ENCODE data around the gene GPC5. TPM values are rescaled to one million over a fixed set of nuclear protein-coding genes. Genes with fewer than 3 reads are reported as not detected.

Gene GPC5
- total and polyA plus RNA-seq, 2 of the 8 experiments (the other 6 are each of a cell fraction or from before 2014, with no cell fraction given): 0.20 to 0.39 TPM

DNA sequence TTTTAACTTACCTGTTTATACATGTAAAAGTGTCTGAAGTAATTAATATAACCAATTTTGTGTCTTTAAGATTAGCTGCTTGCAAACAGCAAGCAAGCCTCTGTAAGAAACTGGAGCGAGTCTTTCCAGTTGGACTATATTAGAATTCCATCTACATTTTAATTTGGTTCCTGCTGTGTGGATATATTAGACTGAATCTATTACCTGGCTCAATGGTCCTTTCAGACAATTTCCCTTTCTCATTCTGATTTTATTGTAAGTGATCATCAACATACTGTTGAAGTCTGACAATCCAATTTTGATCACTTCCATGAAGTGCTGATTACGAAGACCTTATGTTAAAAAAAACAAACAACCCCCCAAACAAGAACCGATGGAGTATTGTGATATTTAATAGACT is 72.3 kb downstream of the GPC5 start:
- no peak overlapping the region for H2AFZ ChIP-seq (ENCODE audit: low read length)
- no peak overlapping the region for H3K4me2 ChIP-seq (ENCODE audit: insufficient read depth in 1 of 2, low read depth in 2 of 2, low read length in 2 of 2)
- H4K20me1 ChIP-seq (replicated peaks in 1 of 2; ENCODE audit: control insufficient read depth in 1 of 2, insufficient read depth in 2 of 2, low read length in 2 of 2): no peaks in the 10 kb centered on the region
- no peak overlapping the region for H2BK12ac ChIP-seq (ENCODE audit: low read depth, low read length)
- H3K27me3 ChIP-seq (replicated peaks in 1 of 4; ENCODE audit: control insufficient read depth in 3 of 4, extremely low read depth in 1 of 4, insufficient read depth in 3 of 4, low read length in 3 of 4): no peaks in the 10 kb centered on the region
- 76% methylated on average over 3 of the region's 3 CpGs; no CpG with 5 or more reads in 1 of the 2 experiments for WGBS, 2 experiments (ENCODE audit: extremely low coverage in 1 of 2, insufficient coverage in 1 of 2, insufficient read length in 1 of 2, insufficient replicate concordance in 2 of 2, low coverage in 1 of 2, low lambda C conversion rate in 2 of 2, missing lambda C conversion rate in 1 of 2)
- no peak overlapping the region for H2BK15ac ChIP-seq (ENCODE audit: low read length)
- H3K79me1 ChIP-seq (ENCODE audit: low read depth, low read length): no peaks in the 10 kb centered on the region
- no peak for DNase-seq (ENCODE audit: low read depth in 1 of 2, low spot score in 2 of 2)
- H3K56ac ChIP-seq (replicated peaks; ENCODE audit: insufficient read length, low read depth, low read length): no peak overlapping the region
- FAIRE-seq: no peak
- H2BK20ac ChIP-seq (ENCODE audit: low read length): no peak overlapping the region
- no peak overlapping the region for H3K9ac ChIP-seq (replicated peaks in 1 of 4; ENCODE audit: extremely low read depth in 1 of 4, low read depth in 3 of 4, low read length in 3 of 4)
- no peak overlapping the region for H2AK5ac ChIP-seq (ENCODE audit: low read depth, low read length)
- no peaks in the 10 kb centered on the region for H3K79me2 ChIP-seq (ENCODE audit: control insufficient read depth in 1 of 2, insufficient read depth in 2 of 2, low read length in 2 of 2)
- no peak overlapping the region for H2BK5ac ChIP-seq (ENCODE audit: low read depth, low read length)
- H3K9me3 ChIP-seq (ENCODE audit: insufficient read depth in 2 of 2, low read depth in 1 of 2, low read length in 1 of 2): no peaks in the 10 kb centered on the region
- no peak overlapping the region for H3K18ac ChIP-seq (ENCODE audit: extremely low read depth, low read length)
- H4K8ac ChIP-seq (ENCODE audit: extremely low read depth, insufficient read depth, low read length): no peak overlapping the region
- H3K27ac ChIP-seq (ENCODE audit: low read depth, low read length): no peak overlapping the region
- H3K23me2 ChIP-seq (ENCODE audit: low read depth, low read length): no peaks in the 10 kb centered on the region
- POLR2A ChIA-PET (ENCODE audit: partially characterized antibody): no interaction called here
- CTCF ChIA-PET (ENCODE audit: partially characterized antibody): no interaction called here
- no peaks in the 10 kb centered on the region for H3K4me1 ChIP-seq (replicated peaks in 1 of 4; ENCODE audit: control insufficient read depth in 3 of 4, insufficient read depth in 4 of 4, low read length in 3 of 4)
- no peak overlapping the region for H3K4me3 ChIP-seq (ENCODE audit: extremely low read depth in 1 of 4, insufficient read depth in 2 of 4, low read depth in 3 of 4, low read length in 4 of 4)
- H3K23ac ChIP-seq (ENCODE audit: insufficient read length): no peak overlapping the region
- H4K91ac ChIP-seq (replicated peaks; ENCODE audit: insufficient read length, low read length): no peak overlapping the region
- no peak overlapping the region for H3K14ac ChIP-seq (ENCODE audit: insufficient read length)
- no peaks in the 10 kb centered on the region for H3K36me3 ChIP-seq (ENCODE audit: control insufficient read depth in 2 of 4, insufficient read depth in 4 of 4, low read length in 3 of 4)
- H2BK120ac ChIP-seq (replicated peaks; ENCODE audit: low read depth, low read length): no peak overlapping the region
- H4K5ac ChIP-seq (ENCODE audit: insufficient read length, low read depth, low read length): no peak overlapping the region
- no peak overlapping the region for H3K4ac ChIP-seq (replicated peaks; ENCODE audit: insufficient read length, low read depth, low read length)
- no peak for TF ChIP-seq POLR2A (IDR thresholded peaks at IDR 0.05; ENCODE audit: control extremely low read depth in 1 of 2, low read depth in 2 of 2, low read length in 2 of 2)
- no peak for TF ChIP-seq CBX8 (IDR thresholded peaks at IDR 0.05; ENCODE audit: borderline replicate concordance, low read depth, low read length)
- no peak for TF ChIP-seq HDAC6 (IDR thresholded peaks at IDR 0.05; ENCODE audit: low read depth, low read length)
- TF ChIP-seq TAF1 (IDR thresholded peaks at IDR 0.05; ENCODE audit: low read depth, low read length): no peak
- TF ChIP-seq SP4 (IDR thresholded peaks at IDR 0.05; ENCODE audit: low read length): no peak

Data from H1 (cell line).